HCT116 (cell line): Measurements from ENCODE around the gene PNPLA6. TPM values are rescaled to one million over a fixed set of nuclear protein-coding genes. Genes with fewer than 3 reads are reported as not detected.

Experiments used
- ATAC-seq: fragments of 200-7000 bp; cut with Tn5 transposase; 2 replicates; pipeline ENCODE4 v1.9.1; 2020; ENCODE audit warnings: mild to moderate bottlenecking, moderate library complexity
- BruUV-seq: library from RNA; stranded (reverse); fragments of 400-500 nt; replicated peaks from 2 replicates; lab custom pipeline; 2021; lab: Mats Ljungman, UMichigan
- CTCF ChIA-PET: fragments of 300-600 bp; sonication (Branson Sonifier 250); formaldehyde crosslinking; loops from one replicate; lab custom pipeline; 2021; ENCODE audit warnings: antibody characterized with exemption; lab: Charles Lee
- POLR2A ChIA-PET: fragments of 300-600, 350-600 bp; sonication (Branson Sonifier 250); formaldehyde crosslinking; loops from one replicate; lab custom pipeline; 2021; ENCODE audit warnings: antibody characterized with exemption; lab: Charles Lee
- RAD21 ChIA-PET, 2 experiments: fragments of 300-600 bp; sonication (Branson Sonifier 250); formaldehyde crosslinking; loops; one replicate each; lab custom pipeline; 2023; ENCODE audit warnings: low total read pairs in 2 of 2; ENCODE audit not compliant: uncharacterized antibody in 2 of 2, unreplicated experiment in 2 of 2, low non-redundant PET in 1 of 2; lab: Charles Lee
- DNase-seq: peaks from one replicate; pipeline ENCODE4 v3.0.0-alpha.2; 2010; ENCODE audit warnings: low read depth, low spot score
- H2AFZ ChIP-seq: fragments of 200-600 bp; shearing (Covaris generic), sonication (generic); 2 replicates; pipeline ENCODE4 v1.6.1; 2017; ENCODE audit warnings: low read depth, mixed run types, mixed read lengths, antibody characterized with exemption, low read length; ENCODE audit not compliant: poor library complexity, severe bottlenecking
- H3K27ac ChIP-seq: 2 replicates; pipeline ENCODE4 v1.5.1; 2012; ENCODE audit warnings: low read depth, low read length
- H3K27me3 ChIP-seq: fragments of 200-600 bp; sonication (generic); 2 replicates; pipeline ENCODE4 v1.6.1; 2016; ENCODE audit warnings: mixed run types, low read length, mixed read lengths; ENCODE audit not compliant: insufficient read depth
- H3K36me3 ChIP-seq, 2 experiments: fragments of 200-500 bp in 1 of 2; fragments of 200-600 bp in 1 of 2; sonication (Bioruptor generic) in 1 of 2; sonication (generic) in 1 of 2; 2 replicates each; pipeline versions ENCODE4 v1.5.1 to v1.6.1; 2014 to 2016; ENCODE audit warnings: low read length in 2 of 2, inconsistent platforms in 1 of 2, mixed read lengths in 1 of 2, mixed run types in 1 of 2; ENCODE audit not compliant: insufficient read depth in 2 of 2, control insufficient read depth in 1 of 2
- H3K4me1 ChIP-seq, 2 experiments: fragments of 200-600 bp in 1 of 2; sonication (generic) in 1 of 2; 2 replicates each; pipeline versions ENCODE4 v1.5.1 to v1.6.1; 2012 to 2017; ENCODE audit warnings: low read length in 2 of 2, inconsistent platforms in 1 of 2, mild to moderate bottlenecking in 1 of 2, mixed read lengths in 1 of 2, mixed run types in 1 of 2, moderate library complexity in 1 of 2; ENCODE audit not compliant: insufficient read depth in 2 of 2, control insufficient read depth in 1 of 2
- H3K4me2 ChIP-seq: fragments of 200-600 bp; sonication (generic); 2 replicates; pipeline ENCODE4 v1.6.1; 2017; ENCODE audit warnings: mixed run types, low read length, mixed read lengths
- H3K4me3 ChIP-seq, 2 experiments: fragments of 200-600 bp in 1 of 2; sonication (generic) in 1 of 2; replicated peaks in 1 of 2; 2 replicates each; pipeline ENCODE4 v1.5.1; 2011 to 2016; ENCODE audit warnings: low read length in 2 of 2, control low read depth in 1 of 2, low read depth in 1 of 2, mild to moderate bottlenecking in 1 of 2, mixed read lengths in 1 of 2, mixed run types in 1 of 2
- H3K79me2 ChIP-seq: fragments of 200-600 bp; sonication (generic); 2 replicates; pipeline ENCODE4 v1.6.1; 2017; ENCODE audit warnings: mild to moderate bottlenecking, mixed run types, low read length, moderate library complexity, mixed read lengths; ENCODE audit not compliant: insufficient read depth
- H3K9ac ChIP-seq: fragments of 200-600 bp; sonication (generic); 2 replicates; pipeline ENCODE4 v1.6.1; 2016; ENCODE audit warnings: low read length, mixed read lengths
- H3K9me2 ChIP-seq: fragments of 200-600 bp; sonication (generic), shearing (Covaris generic); 2 replicates; pipeline ENCODE4 v1.6.1; 2017; ENCODE audit warnings: mixed run types, mild to moderate bottlenecking, moderate library complexity; ENCODE audit not compliant: insufficient read depth
- H3K9me3 ChIP-seq, 2 experiments: fragments of 200-500 bp in 1 of 2; fragments of 200-600 bp in 1 of 2; sonication (Bioruptor generic) in 1 of 2; sonication (generic) in 1 of 2; 2 replicates each; pipeline ENCODE4 v1.6.1; 2014 to 2017; ENCODE audit warnings: low read length in 2 of 2, mixed read lengths in 2 of 2, inconsistent platforms in 1 of 2, low read depth in 1 of 2, mild to moderate bottlenecking in 1 of 2, mixed run types in 1 of 2, moderate library complexity in 1 of 2; ENCODE audit not compliant: control insufficient read depth in 1 of 2, insufficient read depth in 1 of 2
- H4K20me1 ChIP-seq: fragments of 200-600 bp; sonication (generic), shearing (Covaris generic); 2 replicates; pipeline ENCODE4 v1.6.1; 2017; ENCODE audit warnings: mixed run types, mild to moderate bottlenecking, moderate library complexity; ENCODE audit not compliant: insufficient read depth
- CBX3 ChIP-seq: IDR thresholded peaks from 2 replicates; pipeline ENCODE4 v1.6.1; 2012; ENCODE audit warnings: low read depth
- CTCF ChIP-seq, 3 experiments: fragments of 200-600 bp in 1 of 3; sonication (generic) in 1 of 3; IDR thresholded peaks in 2 of 3; conservative IDR thresholded peaks in 1 of 3; 2 replicates each; pipeline ENCODE4 v1.5.1; 2012 to 2017; ENCODE audit warnings: low read depth in 2 of 3, low read length in 2 of 3, antibody characterized with exemption in 1 of 3, borderline replicate concordance in 1 of 3, control low read depth in 1 of 3, mild to moderate bottlenecking in 1 of 3, mixed read lengths in 1 of 3, mixed run types in 1 of 3, moderate library complexity in 1 of 3; ENCODE audit not compliant: insufficient read depth in 1 of 3
- EZH2phosphoT487 ChIP-seq: fragments of 200-600 bp; IDR thresholded peaks from 2 replicates; pipeline ENCODE4 v1.6.1; 2018; ENCODE audit warnings: antibody characterized with exemption, borderline replicate concordance
- FOSL1 ChIP-seq: IDR thresholded peaks from 2 replicates; pipeline ENCODE4 v1.6.1; 2012; ENCODE audit warnings: low read depth
- POLR2A ChIP-seq: IDR thresholded peaks from 2 replicates; pipeline ENCODE4 v1.7.0; 2011; ENCODE audit warnings: borderline replicate concordance; ENCODE audit not compliant: insufficient read depth, insufficient read length; ENCODE audit errors: extremely low read depth
- RAD21 ChIP-seq: IDR thresholded peaks from 2 replicates; pipeline ENCODE4 v1.6.1; 2012; ENCODE audit warnings: low read depth, mild to moderate bottlenecking
- SP1 ChIP-seq: IDR thresholded peaks from 2 replicates; pipeline ENCODE4 v1.6.1; 2012; ENCODE audit warnings: low read depth
- SRF ChIP-seq: IDR thresholded peaks from 2 replicates; pipeline ENCODE4 v1.6.1; 2012; ENCODE audit warnings: low read depth
- YY1 ChIP-seq: IDR thresholded peaks from 2 replicates; pipeline ENCODE4 v1.6.1; 2011; ENCODE audit warnings: low read length, low read depth, moderate library complexity, mild to moderate bottlenecking; ENCODE audit not compliant: insufficient replicate concordance; ENCODE audit errors: extremely low read depth
- ZNF274 ChIP-seq: fragments of 200-500 bp; sonication (Bioruptor generic); IDR thresholded peaks from 2 replicates; pipeline ENCODE4 v1.6.1; 2014; ENCODE audit warnings: mild to moderate bottlenecking, low read depth, low read length, inconsistent platforms
- intact Hi-C: fragments of 100-400 bp; cut with micrococcal nuclease; formaldehyde crosslinking; loops from 2 replicates; pipeline ENCODE4 v1.10.0; 2022
- total RNA-seq: library from RNA; stranded (reverse); gene quantifications from one replicate; pipeline ENCODE4 v1.2.1, GENCODE V29; 2021; ENCODE audit not compliant: unreplicated experiment
- TF ChIP-seq, protein P1 (sequence below): IDR thresholded peaks from 2 replicates; pipeline ENCODE4 v1.6.1; 2012; ENCODE audit warnings: low read depth
- TF ChIP-seq, protein P2 (sequence below): IDR thresholded peaks from 2 replicates; pipeline ENCODE4 v1.6.1; 2012

PNPLA6 gene
- total RNA-seq, 1 experiment from 2014 or later = 159 TPM

GRCh38 chr19:7561325-7561724, 25.8 kb downstream of the PNPLA6 start:
- no peak for ATAC-seq
- H3K9ac ChIP-seq = no peak overlapping the region
- TF ChIP-seq ZNF274 (no peak), FOSL1 (no peak), SRF (no peak), CTCF (IDR thresholded peaks at IDR 0.05 in 2 of 3, conservative IDR thresholded peaks at IDR 0.05 in 1 of 3; ENCODE audit: borderline replicate concordance in 1 of 3, insufficient read depth in 1 of 3, low read depth in 2 of 3, low read length in 2 of 3) (no peak), POLR2A (no peak), CBX3 (no peak), YY1 (no peak), RAD21 (no peak), SP1 (no peak), EZH2phosphoT487 (no peak)
- TF ChIP-seq, protein P1, sequence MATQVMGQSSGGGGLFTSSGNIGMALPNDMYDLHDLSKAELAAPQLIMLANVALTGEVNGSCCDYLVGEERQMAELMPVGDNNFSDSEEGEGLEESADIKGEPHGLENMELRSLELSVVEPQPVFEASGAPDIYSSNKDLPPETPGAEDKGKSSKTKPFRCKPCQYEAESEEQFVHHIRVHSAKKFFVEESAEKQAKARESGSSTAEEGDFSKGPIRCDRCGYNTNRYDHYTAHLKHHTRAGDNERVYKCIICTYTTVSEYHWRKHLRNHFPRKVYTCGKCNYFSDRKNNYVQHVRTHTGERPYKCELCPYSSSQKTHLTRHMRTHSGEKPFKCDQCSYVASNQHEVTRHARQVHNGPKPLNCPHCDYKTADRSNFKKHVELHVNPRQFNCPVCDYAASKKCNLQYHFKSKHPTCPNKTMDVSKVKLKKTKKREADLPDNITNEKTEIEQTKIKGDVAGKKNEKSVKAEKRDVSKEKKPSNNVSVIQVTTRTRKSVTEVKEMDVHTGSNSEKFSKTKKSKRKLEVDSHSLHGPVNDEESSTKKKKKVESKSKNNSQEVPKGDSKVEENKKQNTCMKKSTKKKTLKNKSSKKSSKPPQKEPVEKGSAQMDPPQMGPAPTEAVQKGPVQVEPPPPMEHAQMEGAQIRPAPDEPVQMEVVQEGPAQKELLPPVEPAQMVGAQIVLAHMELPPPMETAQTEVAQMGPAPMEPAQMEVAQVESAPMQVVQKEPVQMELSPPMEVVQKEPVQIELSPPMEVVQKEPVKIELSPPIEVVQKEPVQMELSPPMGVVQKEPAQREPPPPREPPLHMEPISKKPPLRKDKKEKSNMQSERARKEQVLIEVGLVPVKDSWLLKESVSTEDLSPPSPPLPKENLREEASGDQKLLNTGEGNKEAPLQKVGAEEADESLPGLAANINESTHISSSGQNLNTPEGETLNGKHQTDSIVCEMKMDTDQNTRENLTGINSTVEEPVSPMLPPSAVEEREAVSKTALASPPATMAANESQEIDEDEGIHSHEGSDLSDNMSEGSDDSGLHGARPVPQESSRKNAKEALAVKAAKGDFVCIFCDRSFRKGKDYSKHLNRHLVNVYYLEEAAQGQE = no peak
- TF ChIP-seq, protein P2, sequence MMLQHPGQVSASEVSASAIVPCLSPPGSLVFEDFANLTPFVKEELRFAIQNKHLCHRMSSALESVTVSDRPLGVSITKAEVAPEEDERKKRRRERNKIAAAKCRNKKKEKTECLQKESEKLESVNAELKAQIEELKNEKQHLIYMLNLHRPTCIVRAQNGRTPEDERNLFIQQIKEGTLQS = no peak
- TF ChIP-seq, all 23 proteins: peak for 0
- Histone ChIP-seq H2AFZ (no peak overlapping the region), H3K4me3 (no peak overlapping the region), H3K4me2 (no peak overlapping the region), H3K79me2 (no peaks in the 10 kb centered on the region), H4K20me1 (no peaks in the 10 kb centered on the region), H3K27me3 (no peaks in the 10 kb centered on the region), H3K27ac (no peak overlapping the region), H3K4me1 (no peaks in the 10 kb centered on the region), H3K9me3 (no peaks in the 10 kb centered on the region), H3K36me3 (peaks cover 3 to 8% of the 10 kb centered on the region in 2 experiments; a peak in 3 of 4 replicates), H3K9me2 (no peaks in the 10 kb centered on the region)
- intact Hi-C loops = no loop called here
- ChIA-PET POLR2A (no interaction called here), RAD21 (no interaction called here), CTCF (no interaction called here)
- no TSS peak for BruUV-seq
- DNase-seq = no peak
